ENCODE measurements around the gene TMIGD2.
"Not testable (repeated sequence)": the region's sequence is repeated elsewhere in the genome, so short reads cannot be mapped to it uniquely, and the experiment has no call there.

The TMIGD2 gene

DNA sequence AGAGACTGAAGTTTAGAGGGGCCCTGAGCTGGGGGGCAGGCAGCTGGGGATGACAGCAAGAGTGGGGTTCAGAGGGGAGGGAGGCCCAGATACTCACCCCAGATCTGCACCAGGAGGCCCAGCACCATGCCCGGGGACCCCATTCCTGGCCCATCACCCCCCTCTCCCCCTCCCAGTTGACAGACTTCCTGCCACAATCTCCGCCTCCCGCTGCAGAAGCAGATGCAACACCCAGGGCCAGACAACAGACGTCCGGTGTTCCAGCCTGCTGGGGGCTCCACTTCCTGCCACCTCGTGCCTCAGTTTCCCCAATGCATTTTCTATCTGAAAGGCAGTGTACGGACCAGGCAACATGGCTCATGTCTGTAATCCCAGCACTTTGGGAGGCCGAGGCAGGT is at the start of gene TMIGD2:
Gene TMIGD2 (minus strand): TSS at position 147 of the 398 bp plus-strand sequence. CDS start 4 bp downstream, at position 143.
- ChIA-PET CTCF (interaction anchor here (0.6 to 0.7 kb wide), 2 partner anchors 59 to 87 kb away, joined by 4 to 5 read pairs; no protein-coding TSS in a partner anchor), POLR2A (ENCODE audit: low non-redundant PET) (no interaction called here)
- TF ChIP-seq, protein P1, sequence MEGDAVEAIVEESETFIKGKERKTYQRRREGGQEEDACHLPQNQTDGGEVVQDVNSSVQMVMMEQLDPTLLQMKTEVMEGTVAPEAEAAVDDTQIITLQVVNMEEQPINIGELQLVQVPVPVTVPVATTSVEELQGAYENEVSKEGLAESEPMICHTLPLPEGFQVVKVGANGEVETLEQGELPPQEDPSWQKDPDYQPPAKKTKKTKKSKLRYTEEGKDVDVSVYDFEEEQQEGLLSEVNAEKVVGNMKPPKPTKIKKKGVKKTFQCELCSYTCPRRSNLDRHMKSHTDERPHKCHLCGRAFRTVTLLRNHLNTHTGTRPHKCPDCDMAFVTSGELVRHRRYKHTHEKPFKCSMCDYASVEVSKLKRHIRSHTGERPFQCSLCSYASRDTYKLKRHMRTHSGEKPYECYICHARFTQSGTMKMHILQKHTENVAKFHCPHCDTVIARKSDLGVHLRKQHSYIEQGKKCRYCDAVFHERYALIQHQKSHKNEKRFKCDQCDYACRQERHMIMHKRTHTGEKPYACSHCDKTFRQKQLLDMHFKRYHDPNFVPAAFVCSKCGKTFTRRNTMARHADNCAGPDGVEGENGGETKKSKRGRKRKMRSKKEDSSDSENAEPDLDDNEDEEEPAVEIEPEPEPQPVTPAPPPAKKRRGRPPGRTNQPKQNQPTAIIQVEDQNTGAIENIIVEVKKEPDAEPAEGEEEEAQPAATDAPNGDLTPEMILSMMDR (conservative IDR thresholded peaks at IDR 0.05; ENCODE audit: low read depth) = no peak
- DNase-seq (ENCODE audit: low spot score) = no peak
- H3K27ac ChIP-seq = no peak within 1 kb of the TSS

GRCh38 chr19:4350726-4351125 is 48.5 kb upstream of the TMIGD2 start:
- TF ChIP-seq, protein P1 (conservative IDR thresholded peaks at IDR 0.05; ENCODE audit: low read depth) = no peak
- peak overlapping the region; percentile 38 for H3K27ac ChIP-seq
- DNase-seq (ENCODE audit: low spot score) = no peak
- ChIA-PET POLR2A (ENCODE audit: low non-redundant PET) (no interaction called here), CTCF (interaction anchor here (0.6 kb wide), 1 partner anchor 214 kb away, joined by 6 read pairs; no protein-coding TSS in a partner anchor)

GRCh38 chr19:4350111-4350510 is 47.9 kb upstream of the TMIGD2 start:
- no peak for DNase-seq (ENCODE audit: low spot score)
- CTCF ChIA-PET = no interaction called here
- no peak overlapping the region; the same call in 1 of the 2 replicates for H3K27ac ChIP-seq
- POLR2A ChIA-PET (ENCODE audit: low non-redundant PET) = no interaction called here
- TF ChIP-seq, protein P1 (conservative IDR thresholded peaks at IDR 0.05; ENCODE audit: low read depth) = no peak

GRCh38 chr19:4349225-4349624 is 47.0 kb upstream of the TMIGD2 start:
- H3K27ac ChIP-seq; CTCF ChIA-PET; POLR2A ChIA-PET (ENCODE audit: low non-redundant PET); DNase-seq (ENCODE audit: low spot score): not testable (repeated sequence)

GRCh38 chr19:4347521-4347920 is 45.3 kb upstream of the TMIGD2 start:
- POLR2A ChIA-PET (ENCODE audit: low non-redundant PET) = interaction anchor here (0.7 kb wide), 1 partner anchor 53 kb away, joined by 6 read pairs; the partner anchor contains the start of gene SH3GL1
- H3K27ac ChIP-seq = no peak overlapping the region
- CTCF ChIA-PET = no interaction called here
- DNase-seq (ENCODE audit: low spot score) = no peak
- TF ChIP-seq, protein P1 (conservative IDR thresholded peaks at IDR 0.05; ENCODE audit: low read depth) = no peak

DNA sequence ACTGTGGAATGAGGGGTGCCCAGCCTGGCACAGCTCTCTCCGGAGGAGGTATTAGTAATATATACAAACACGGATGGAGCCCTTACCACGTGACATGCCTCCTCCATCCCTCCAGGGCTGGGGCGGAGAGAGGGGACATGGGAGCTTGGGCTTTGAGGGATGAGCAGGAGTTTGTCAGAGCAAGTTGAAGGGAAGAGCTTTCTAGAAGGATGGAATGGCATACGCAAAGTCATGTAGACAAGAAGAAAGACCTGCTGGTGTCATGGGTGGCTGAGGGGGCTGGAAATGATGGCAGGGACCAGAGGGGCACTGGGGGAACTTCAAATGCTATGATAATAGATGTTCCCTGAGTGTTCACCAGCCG is 43.8 kb upstream of the TMIGD2 start:
- TF ChIP-seq, protein P1 (conservative IDR thresholded peaks at IDR 0.05; ENCODE audit: low read depth) = no peak
- CTCF ChIA-PET = no interaction called here
- DNase-seq (ENCODE audit: low spot score) = no peak
- 0 out of 2 replicates have a peak overlapping the region, but pooled peaks have one; percentile 9 for H3K27ac ChIP-seq
- POLR2A ChIA-PET (ENCODE audit: low non-redundant PET) = no interaction called here

DNA sequence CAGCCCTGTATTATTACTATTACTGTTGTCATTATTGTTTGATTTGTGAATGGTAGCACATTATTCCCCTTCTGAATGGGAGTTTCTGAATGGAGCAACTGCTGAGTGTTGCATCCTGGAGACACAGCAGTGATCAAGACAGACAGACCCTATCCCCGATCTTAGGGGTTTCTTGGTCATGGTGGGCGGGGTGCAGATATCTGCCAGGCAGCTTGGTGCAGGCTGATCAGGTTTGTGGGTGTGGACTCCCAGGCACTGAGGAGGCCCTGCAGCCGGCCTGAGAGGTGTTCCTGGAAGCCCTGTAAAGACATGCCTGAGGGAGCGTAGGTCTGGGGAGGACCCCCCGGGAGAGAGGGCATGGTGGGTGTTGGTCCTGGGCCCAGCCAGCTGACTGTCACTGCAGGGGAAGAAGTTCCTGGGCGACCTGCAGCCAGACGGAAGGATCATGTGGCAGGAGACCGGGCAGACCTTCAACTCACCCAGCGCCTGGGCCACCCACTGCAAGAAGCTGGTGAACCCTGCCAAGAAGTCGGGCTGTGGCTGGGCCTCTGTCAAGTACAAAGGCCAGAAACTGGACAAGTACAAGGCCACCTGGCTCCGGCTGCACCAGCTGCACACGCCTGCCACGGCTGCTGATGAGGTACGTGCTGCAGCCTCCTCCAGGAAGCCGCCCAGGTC is 43.3 kb upstream of the TMIGD2 start:
- TF ChIP-seq, protein P1 (conservative IDR thresholded peaks at IDR 0.05; ENCODE audit: low read depth) = no peak
- DNase-seq (ENCODE audit: low spot score) = no peak
- CTCF ChIA-PET = no interaction called here
- POLR2A ChIA-PET (ENCODE audit: low non-redundant PET) = no interaction called here
- H3K27ac ChIP-seq = 0 out of 2 replicates have a peak overlapping the region, but pooled peaks have one; percentile 9
